NCI-H1694 (cell line): ENCODE results near the gene PSMD5.

Experiments
- DNase-seq: peaks from one replicate; lab custom pipeline; 2025; lab: John Stamatoyannopoulos, UW

The PSMD5 gene

GRCh38 chr9:120854596-120855327 lies 12.0 kb upstream of the PSMD5 start:
- DNase-seq: no peak

- no peak for DNase-seq
Measured at GRCh38 chr9:120853198-120853597, 10.5 kb upstream of the PSMD5 start.

- DNase-seq: no peak
Measured at GRCh38 chr9:120852240-120853010, 9.7 kb upstream of the PSMD5 start.

GRCh38 chr9:120851449-120851848 lies 8.7 kb upstream of the PSMD5 start:
- DNase-seq: no peak

GRCh38 chr9:120850315-120850714 lies 7.6 kb upstream of the PSMD5 start:
- no peak for DNase-seq

GRCh38 chr9:120846906-120847305 lies 4.2 kb upstream of the PSMD5 start:
- no peak for DNase-seq

- no peak for DNase-seq
Measured at GRCh38 chr9:120846251-120846889, 3.6 kb upstream of the PSMD5 start.

- no peak for DNase-seq
Measured at GRCh38 chr9:120845255-120845654, 2.5 kb upstream of the PSMD5 start.

- no peak for DNase-seq
Measured at GRCh38 chr9:120841930-120842684, 615 bp downstream of the PSMD5 start.

- no peak for DNase-seq
Measured at GRCh38 chr9:120839146-120839545, 3.6 kb downstream of the PSMD5 start.

GRCh38 chr9:120837921-120838320 lies 4.8 kb downstream of the PSMD5 start:
- DNase-seq: no peak

GRCh38 chr9:120833325-120833724 lies 9.4 kb downstream of the PSMD5 start:
- DNase-seq: no peak

- no peak for DNase-seq
Measured at GRCh38 chr9:120832807-120833206, 9.9 kb downstream of the PSMD5 start.

GRCh38 chr9:120830865-120831264 lies 11.9 kb downstream of the PSMD5 start:
- DNase-seq: no peak

GRCh38 chr9:120830151-120830550 lies 12.6 kb downstream of the PSMD5 start:
- DNase-seq: no peak

GRCh38 chr9:120829650-120830049 lies 13.1 kb downstream of the PSMD5 start:
- DNase-seq: no peak

GRCh38 chr9:120820095-120820494 lies 22.6 kb downstream of the PSMD5 start:
- DNase-seq: no peak

- DNase-seq: no peak
Measured at GRCh38 chr9:120818595-120818994, 24.1 kb downstream of the PSMD5 start.

- no peak for DNase-seq
Measured at GRCh38 chr9:120815075-120815474, 27.6 kb downstream of the PSMD5 start.

- no peak for DNase-seq
Measured at GRCh38 chr9:120808931-120809330, 33.8 kb downstream of the PSMD5 start.

- no peak for DNase-seq
Measured at GRCh38 chr9:120807607-120808379, 34.9 kb downstream of the PSMD5 start.
